IMR-90 (cell line): ENCODE measurements around the gene CD86. TPM values are rescaled to one million over a fixed set of nuclear protein-coding genes. Genes with fewer than 3 reads are reported as not detected.
A peak's percentile ranks its signal among the peaks of the same experiment; 100 is the strongest.

Source experiments
- ATAC-seq: fragments of 200-7000 bp; cut with Tn5 transposase; 2 replicates; pipeline ENCODE4 v1.9.1; 2020; ENCODE audit warnings: low read depth, mild to moderate bottlenecking, moderate library complexity
- BruUV-seq: library from RNA; stranded (reverse); fragments of 400-500 nt; replicated peaks from 2 replicates; lab custom pipeline; 2021; lab: Mats Ljungman, UMichigan
- CTCF ChIA-PET: fragments of 300-600 bp; formaldehyde crosslinking; extraction: SDS; loops from one replicate; lab custom pipeline; 2021; ENCODE audit warnings: antibody characterized with exemption; lab: Yijun Ruan, JAX
- POLR2A ChIA-PET: fragments of 300-600 bp; sonication (Branson Sonifier 250); formaldehyde crosslinking; loops from one replicate; lab custom pipeline; 2022; ENCODE audit warnings: antibody characterized with exemption; ENCODE audit not compliant: unreplicated experiment; lab: Charles Lee
- DNase-seq: peaks from one replicate; pipeline ENCODE4 v3.0.0; 2013
- H2AFZ ChIP-seq: replicated peaks from 2 replicates; pipeline ENCODE3; 2013; ENCODE audit warnings: low read length, mild to moderate bottlenecking; ENCODE audit not compliant: poor library complexity
- H2AK5ac ChIP-seq: 2 replicates; pipeline ENCODE4 v1.6.1; 2013; ENCODE audit warnings: low read depth, low read length, inconsistent platforms
- H2AK9ac ChIP-seq: replicated peaks from 2 replicates; pipeline ENCODE3; 2013; ENCODE audit warnings: mild to moderate bottlenecking, low read depth, low read length, moderate library complexity; ENCODE audit not compliant: poor library complexity
- H2BK120ac ChIP-seq: 2 replicates; pipeline ENCODE4 v1.6.1; 2013; ENCODE audit warnings: low read depth, low read length, inconsistent platforms
- H2BK15ac ChIP-seq: 3 replicates; pipeline ENCODE4 v1.6.1; 2013; ENCODE audit warnings: low read depth, low read length, inconsistent platforms
- H2BK20ac ChIP-seq: 2 replicates; pipeline ENCODE4 v1.6.1; 2013; ENCODE audit warnings: low read depth, mild to moderate bottlenecking, inconsistent platforms, low read length, moderate library complexity
- H2BK5ac ChIP-seq: 2 replicates; pipeline ENCODE4 v1.6.1; 2013; ENCODE audit warnings: mild to moderate bottlenecking, low read depth, low read length, inconsistent platforms; ENCODE audit not compliant: poor library complexity, severe bottlenecking
- H3K14ac ChIP-seq: replicated peaks from 2 replicates; pipeline ENCODE4 v1.6.1; 2013; ENCODE audit warnings: low read depth, low read length, inconsistent platforms
- H3K18ac ChIP-seq: 2 replicates; pipeline ENCODE4 v1.6.1; 2013; ENCODE audit warnings: low read depth, low read length, control low read depth
- H3K23ac ChIP-seq: 2 replicates; pipeline ENCODE4 v1.6.1; 2013; ENCODE audit warnings: low read depth, low read length, inconsistent platforms
- H3K27ac ChIP-seq: 2 replicates; pipeline ENCODE4 v1.5.1; 2013; ENCODE audit warnings: mild to moderate bottlenecking, control low read depth, low read length; ENCODE audit not compliant: insufficient read depth
- H3K27me3 ChIP-seq: 2 replicates; pipeline ENCODE4 v1.6.1; 2013; ENCODE audit warnings: low read length; ENCODE audit not compliant: control insufficient read depth, insufficient read depth
- H3K36me3 ChIP-seq: 2 replicates; pipeline ENCODE4 v1.6.1; 2013; ENCODE audit warnings: low read length, mixed read lengths; ENCODE audit not compliant: control insufficient read depth, insufficient read depth
- H3K4ac ChIP-seq: 2 replicates; pipeline ENCODE4 v1.6.1; 2013; ENCODE audit warnings: low read depth, low read length, inconsistent platforms
- H3K4me1 ChIP-seq: 2 replicates; pipeline ENCODE4 v1.6.1; 2013; ENCODE audit warnings: low read length, mixed read lengths; ENCODE audit not compliant: control insufficient read depth, insufficient read depth
- H3K4me2 ChIP-seq: 2 replicates; pipeline ENCODE4 v1.6.1; 2013; ENCODE audit warnings: low read depth, mild to moderate bottlenecking, control low read depth, low read length, moderate library complexity
- H3K4me3 ChIP-seq: 2 replicates; pipeline ENCODE4 v1.5.1; 2013; ENCODE audit warnings: low read depth, mild to moderate bottlenecking, control low read depth, low read length, moderate library complexity; ENCODE audit not compliant: insufficient read depth
- H3K56ac ChIP-seq: 2 replicates; pipeline ENCODE4 v1.6.1; 2013; ENCODE audit warnings: low read length, inconsistent platforms; ENCODE audit not compliant: insufficient read depth; ENCODE audit errors: extremely low read depth
- H3K79me1 ChIP-seq, 2 experiments: 2 replicates each; pipeline ENCODE4 v1.6.1; 2013; ENCODE audit warnings: low read length in 2 of 2, inconsistent platforms in 1 of 2, low read depth in 1 of 2
- H3K9ac ChIP-seq: 2 replicates; pipeline ENCODE4 v1.6.1; 2013; ENCODE audit warnings: low read depth, low read length, control low read depth
- H3K9me1 ChIP-seq: 2 replicates; pipeline ENCODE4 v1.6.1; 2013; ENCODE audit warnings: low read length, inconsistent platforms; ENCODE audit not compliant: insufficient read depth
- H3K9me3 ChIP-seq: 2 replicates; pipeline ENCODE4 v1.6.1; 2013; ENCODE audit warnings: low read length; ENCODE audit not compliant: control insufficient read depth, insufficient read depth
- H4K20me1 ChIP-seq: 2 replicates; pipeline ENCODE4 v1.6.1; 2013; ENCODE audit warnings: low read length, inconsistent platforms; ENCODE audit not compliant: insufficient read depth
- H4K5ac ChIP-seq: 2 replicates; pipeline ENCODE4 v1.6.1; 2013; ENCODE audit warnings: mild to moderate bottlenecking, low read depth, low read length, control low read depth
- H4K8ac ChIP-seq, 2 experiments: 2 replicates each; pipeline ENCODE4 v1.6.1; 2013; ENCODE audit warnings: low read depth in 2 of 2, low read length in 2 of 2, control low read depth in 1 of 2, inconsistent platforms in 1 of 2
- H4K91ac ChIP-seq: 2 replicates; pipeline ENCODE4 v1.6.1; 2013; ENCODE audit warnings: low read depth, low read length, inconsistent platforms; ENCODE audit not compliant: insufficient read depth
- BHLHE40 ChIP-seq: fragments of 150-350 bp; IDR thresholded peaks from 2 replicates; pipeline ENCODE4 v1.6.1; 2016; ENCODE audit warnings: mild to moderate bottlenecking, low read depth, low read length
- CEBPB ChIP-seq: IDR thresholded peaks from 2 replicates; pipeline ENCODE4 v1.6.1; 2012; ENCODE audit warnings: low read depth, low read length, improper control_type of control experiment
- CHD1 ChIP-seq: IDR thresholded peaks from 2 replicates; pipeline ENCODE4 v1.6.1; 2012; ENCODE audit warnings: low read depth, low read length, improper control_type of control experiment
- ELK1 ChIP-seq: fragments of 150-350 bp; IDR thresholded peaks from 2 replicates; pipeline ENCODE4 v1.6.1; 2016; ENCODE audit warnings: low read depth, mild to moderate bottlenecking, low read length, moderate library complexity, borderline replicate concordance
- FOS ChIP-seq: fragments of 150-350 bp; IDR thresholded peaks from 2 replicates; pipeline ENCODE4 v1.6.1; 2016; ENCODE audit warnings: low read depth, low read length
- MAFK ChIP-seq: IDR thresholded peaks from 2 replicates; pipeline ENCODE4 v1.6.1; 2012; ENCODE audit warnings: low read depth, low read length, improper control_type of control experiment
- MAZ ChIP-seq: IDR thresholded peaks from 2 replicates; pipeline ENCODE4 v1.6.1; 2012; ENCODE audit warnings: low read depth, mild to moderate bottlenecking, low read length, improper control_type of control experiment, moderate library complexity, borderline replicate concordance
- MXI1 ChIP-seq: IDR thresholded peaks from 2 replicates; pipeline ENCODE4 v1.6.1; 2012; ENCODE audit warnings: low read depth, mild to moderate bottlenecking, low read length, moderate library complexity, borderline replicate concordance
- NFE2L2 ChIP-seq: fragments of 150-350 bp; IDR thresholded peaks from 2 replicates; pipeline ENCODE4 v1.6.1; 2016; ENCODE audit warnings: low read depth, mild to moderate bottlenecking, low read length
- POLR2A ChIP-seq: IDR thresholded peaks from 2 replicates; pipeline ENCODE4 v1.6.1; 2012; ENCODE audit warnings: mild to moderate bottlenecking, low read depth, low read length
- RAD21 ChIP-seq: IDR thresholded peaks from 2 replicates; pipeline ENCODE4 v1.6.1; 2012; ENCODE audit warnings: low read length, improper control_type of control experiment
- RCOR1 ChIP-seq: IDR thresholded peaks from 2 replicates; pipeline ENCODE4 v1.6.1; 2012; ENCODE audit warnings: mild to moderate bottlenecking, low read length, improper control_type of control experiment; ENCODE audit not compliant: insufficient replicate concordance
- RFX5 ChIP-seq: IDR thresholded peaks from 2 replicates; pipeline ENCODE4 v1.8.0; 2012; ENCODE audit warnings: low read depth, mild to moderate bottlenecking, low read length, moderate library complexity
- SMC3 ChIP-seq: fragments of 150-350 bp; IDR thresholded peaks from 2 replicates; pipeline ENCODE4 v1.6.1; 2016; ENCODE audit warnings: low read depth, mild to moderate bottlenecking, antibody characterized with exemption, low read length, moderate library complexity
- WGBS, 2 experiments: methylation state at CpG; one replicate each; pipeline versions ENCODE4 v1.1.5 to v1.1.7; 2013; ENCODE audit warnings: missing lambda C conversion rate in 2 of 2; ENCODE audit not compliant: insufficient read length in 1 of 2; ENCODE audit errors: extremely low coverage in 2 of 2; 5-methylcytosine and 5-hydroxymethylcytosine counted together
- dilution Hi-C: fragments of 300-500 bp; cut with HindIII; formaldehyde crosslinking; loops from one replicate; pipeline ENCODE4 v1.14.3; 2018; ENCODE audit warnings: low sequenced_read_pairs; ENCODE audit not compliant: unreplicated experiment
- in situ Hi-C: fragments of 300-500 bp; cut with MboI; formaldehyde crosslinking; loops from 3 replicates; pipeline ENCODE4 v1.14.3; 2019; ENCODE audit warnings: low sequenced_read_pairs, inconsistent platforms, mixed read lengths
- intact Hi-C: fragments of 100-400 bp; cut with micrococcal nuclease; formaldehyde crosslinking; loops from 2 replicates; pipeline ENCODE4 v1.10.0; 2022
- polyA plus RNA-seq, 3 experiments: library from polyadenylated mRNA; depleted of rRNA; stranded (reverse); fragments of >200 nt; gene quantifications; 2 replicates each; pipeline ENCODE4 v1.2.3, GENCODE V29; 2012; ENCODE audit warnings: low replicate concordance in 1 of 3
- total RNA-seq: library from RNA; depleted of rRNA; stranded (reverse); fragments of >200 nt; gene quantifications from 2 replicates; pipeline ENCODE4 v1.2.3, GENCODE V29; 2012
- TF ChIP-seq, protein P1 (sequence below): conservative IDR thresholded peaks from 2 replicates; pipeline ENCODE4 v1.5.1; 2012; ENCODE audit warnings: mild to moderate bottlenecking, low read depth, low read length, improper control_type of control experiment
- TF ChIP-seq, protein P2 (sequence below): fragments of 150-350 bp; IDR thresholded peaks from 2 replicates; pipeline ENCODE4 v1.6.1; 2017; ENCODE audit warnings: mild to moderate bottlenecking, antibody characterized with exemption, low read length, low read depth

Gene CD86
- total and polyA plus RNA-seq, 2 of the 4 experiments (the other 2 are of a cell fraction): not detected

DNA sequence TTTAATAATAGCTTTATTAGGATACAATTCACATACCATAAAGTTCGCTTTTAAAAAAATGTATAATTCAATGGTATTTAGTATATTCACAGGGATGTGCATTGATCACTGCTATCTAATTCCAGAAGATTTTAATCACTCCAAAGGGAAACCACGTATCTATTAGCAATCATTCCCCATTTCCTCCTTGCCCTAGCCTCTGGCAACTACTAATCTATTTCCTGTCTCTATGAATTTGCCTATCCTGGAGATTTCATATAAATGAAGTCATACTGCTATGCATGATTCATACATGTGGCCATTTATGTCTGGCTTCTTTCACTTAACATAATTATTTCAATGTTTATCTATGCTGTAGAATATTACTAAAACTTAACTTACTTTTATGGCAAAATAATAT is 96.3 kb downstream of the CD86 start:
- intact Hi-C loops: no loop called here
- H2AK9ac ChIP-seq: no peak overlapping the region
- H3K79me1 ChIP-seq: no peaks in the 10 kb centered on the region
- no peak overlapping the region for H3K4me2 ChIP-seq
- POLR2A ChIA-PET: no interaction called here
- H3K9me3 ChIP-seq: peaks cover 7% of the 10 kb centered on the region
- no peaks in the 10 kb centered on the region for H3K27me3 ChIP-seq
- WGBS, 2 experiments: no CpG with 5 or more reads among the region's 2 CpGs
- CTCF ChIA-PET: no interaction called here
- TF ChIP-seq CEBPB (no peak), FOS (no peak), MAZ (no peak), MAFK (no peak), RCOR1 (no peak), RAD21 (no peak), POLR2A (no peak), ELK1 (no peak), CHD1 (no peak), NFE2L2 (no peak), RFX5 (no peak), SMC3 (no peak), MXI1 (no peak), BHLHE40 (no peak)
- TF ChIP-seq, protein P1, sequence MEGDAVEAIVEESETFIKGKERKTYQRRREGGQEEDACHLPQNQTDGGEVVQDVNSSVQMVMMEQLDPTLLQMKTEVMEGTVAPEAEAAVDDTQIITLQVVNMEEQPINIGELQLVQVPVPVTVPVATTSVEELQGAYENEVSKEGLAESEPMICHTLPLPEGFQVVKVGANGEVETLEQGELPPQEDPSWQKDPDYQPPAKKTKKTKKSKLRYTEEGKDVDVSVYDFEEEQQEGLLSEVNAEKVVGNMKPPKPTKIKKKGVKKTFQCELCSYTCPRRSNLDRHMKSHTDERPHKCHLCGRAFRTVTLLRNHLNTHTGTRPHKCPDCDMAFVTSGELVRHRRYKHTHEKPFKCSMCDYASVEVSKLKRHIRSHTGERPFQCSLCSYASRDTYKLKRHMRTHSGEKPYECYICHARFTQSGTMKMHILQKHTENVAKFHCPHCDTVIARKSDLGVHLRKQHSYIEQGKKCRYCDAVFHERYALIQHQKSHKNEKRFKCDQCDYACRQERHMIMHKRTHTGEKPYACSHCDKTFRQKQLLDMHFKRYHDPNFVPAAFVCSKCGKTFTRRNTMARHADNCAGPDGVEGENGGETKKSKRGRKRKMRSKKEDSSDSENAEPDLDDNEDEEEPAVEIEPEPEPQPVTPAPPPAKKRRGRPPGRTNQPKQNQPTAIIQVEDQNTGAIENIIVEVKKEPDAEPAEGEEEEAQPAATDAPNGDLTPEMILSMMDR: no peak
- TF ChIP-seq, protein P2, sequence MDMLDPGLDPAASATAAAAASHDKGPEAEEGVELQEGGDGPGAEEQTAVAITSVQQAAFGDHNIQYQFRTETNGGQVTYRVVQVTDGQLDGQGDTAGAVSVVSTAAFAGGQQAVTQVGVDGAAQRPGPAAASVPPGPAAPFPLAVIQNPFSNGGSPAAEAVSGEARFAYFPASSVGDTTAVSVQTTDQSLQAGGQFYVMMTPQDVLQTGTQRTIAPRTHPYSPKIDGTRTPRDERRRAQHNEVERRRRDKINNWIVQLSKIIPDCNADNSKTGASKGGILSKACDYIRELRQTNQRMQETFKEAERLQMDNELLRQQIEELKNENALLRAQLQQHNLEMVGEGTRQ: no peak
- no peak overlapping the region for H3K56ac ChIP-seq
- peak; percentile 14 for DNase-seq
- ATAC-seq: no peak
- no peak overlapping the region for H3K4me3 ChIP-seq
- H3K4ac ChIP-seq: no peak overlapping the region
- H2AFZ ChIP-seq: no peak overlapping the region
- H3K14ac ChIP-seq: no peak overlapping the region
- H3K23ac ChIP-seq: no peak overlapping the region
- H3K36me3 ChIP-seq: no peaks in the 10 kb centered on the region
- H3K18ac ChIP-seq: no peak overlapping the region
- H2BK5ac ChIP-seq: no peak overlapping the region
- no peak overlapping the region for H2BK15ac ChIP-seq
- dilution Hi-C loops: no loop called here
- H3K4me1 ChIP-seq: no peaks in the 10 kb centered on the region
- no peak overlapping the region for H4K8ac ChIP-seq
- H3K27ac ChIP-seq: no peak overlapping the region
- no TSS peak for BruUV-seq
- H2AK5ac ChIP-seq: no peak overlapping the region
- no peak overlapping the region for H2BK120ac ChIP-seq
- H3K9ac ChIP-seq: no peak overlapping the region
- no peak overlapping the region for H2BK20ac ChIP-seq
- H4K20me1 ChIP-seq: no peaks in the 10 kb centered on the region
- no peak overlapping the region for H4K5ac ChIP-seq
- no peaks in the 10 kb centered on the region for H3K9me1 ChIP-seq
- no peak overlapping the region for H4K91ac ChIP-seq
- in situ Hi-C loops: no loop called here
